GM18951 (cell line): ENCODE data around the gene HBA1.
"Not testable (repeated sequence)": the region's sequence is repeated elsewhere in the genome, so short reads cannot be mapped to it uniquely, and the experiment has no call there.

Experiments used
- POLR2A ChIP-seq: IDR thresholded peaks from 4 replicates; pipeline ENCODE4 v1.6.1; 2011; ENCODE audit warnings: mild to moderate bottlenecking; ENCODE audit not compliant: insufficient read length, insufficient read depth; ENCODE audit errors: extremely low read depth
- in situ Hi-C: fragments of 300-500 bp; cut with MboI; formaldehyde crosslinking; loops from one replicate; pipeline ENCODE4 v1.12.0; 2022; ENCODE audit warnings: low sequenced_read_pairs, mixed read lengths, inconsistent platforms; ENCODE audit not compliant: unreplicated experiment

Gene HBA1

DNA sequence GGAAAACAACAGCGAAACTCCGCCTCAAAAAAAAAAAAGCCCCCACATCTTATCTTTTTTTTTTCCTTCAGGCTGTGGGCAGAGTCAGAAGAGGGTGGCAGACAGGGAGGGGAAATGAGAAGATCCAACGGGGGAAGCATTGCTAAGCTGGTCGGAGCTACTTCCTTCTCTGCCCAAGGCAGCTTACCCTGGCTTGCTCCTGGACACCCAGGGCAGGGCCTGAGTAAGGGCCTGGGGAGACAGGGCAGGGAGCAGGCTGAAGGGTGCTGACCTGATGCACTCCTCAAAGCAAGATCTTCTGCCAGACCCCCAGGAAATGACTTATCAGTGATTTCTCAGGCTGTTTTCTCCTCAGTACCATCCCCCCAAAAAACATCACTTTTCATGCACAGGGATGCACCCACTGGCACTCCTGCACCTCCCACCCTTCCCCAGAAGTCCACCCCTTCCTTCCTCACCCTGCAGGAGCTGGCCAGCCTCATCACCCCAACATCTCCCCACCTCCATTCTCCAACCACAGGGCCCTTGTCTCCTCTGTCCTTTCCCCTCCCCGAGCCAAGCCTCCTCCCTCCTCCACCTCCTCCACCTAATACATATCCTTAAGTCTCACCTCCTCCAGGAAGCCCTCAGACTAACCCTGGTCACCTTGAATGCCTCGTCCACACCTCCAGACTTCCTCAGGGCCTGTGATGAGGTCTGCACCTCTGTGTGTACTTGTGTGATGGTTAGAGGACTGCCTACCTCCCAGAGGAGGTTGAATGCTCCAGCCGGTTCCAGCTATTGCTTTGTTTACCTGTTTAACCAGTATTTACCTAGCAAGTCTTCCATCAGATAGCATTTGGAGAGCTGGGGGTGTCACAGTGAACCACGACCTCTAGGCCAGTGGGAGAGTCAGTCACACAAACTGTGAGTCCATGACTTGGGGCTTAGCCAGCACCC lies 1.2 kb upstream of the HBA1 start:
- TF ChIP-seq POLR2A = no peak
- in situ Hi-C loops = no loop called here

DNA sequence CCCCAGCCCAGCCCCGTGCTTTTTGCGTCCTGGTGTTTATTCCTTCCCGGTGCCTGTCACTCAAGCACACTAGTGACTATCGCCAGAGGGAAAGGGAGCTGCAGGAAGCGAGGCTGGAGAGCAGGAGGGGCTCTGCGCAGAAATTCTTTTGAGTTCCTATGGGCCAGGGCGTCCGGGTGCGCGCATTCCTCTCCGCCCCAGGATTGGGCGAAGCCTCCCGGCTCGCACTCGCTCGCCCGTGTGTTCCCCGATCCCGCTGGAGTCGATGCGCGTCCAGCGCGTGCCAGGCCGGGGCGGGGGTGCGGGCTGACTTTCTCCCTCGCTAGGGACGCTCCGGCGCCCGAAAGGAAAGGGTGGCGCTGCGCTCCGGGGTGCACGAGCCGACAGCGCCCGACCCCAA lies 474 bp upstream of the HBA1 start:
- in situ Hi-C loops = not testable (repeated sequence)

DNA sequence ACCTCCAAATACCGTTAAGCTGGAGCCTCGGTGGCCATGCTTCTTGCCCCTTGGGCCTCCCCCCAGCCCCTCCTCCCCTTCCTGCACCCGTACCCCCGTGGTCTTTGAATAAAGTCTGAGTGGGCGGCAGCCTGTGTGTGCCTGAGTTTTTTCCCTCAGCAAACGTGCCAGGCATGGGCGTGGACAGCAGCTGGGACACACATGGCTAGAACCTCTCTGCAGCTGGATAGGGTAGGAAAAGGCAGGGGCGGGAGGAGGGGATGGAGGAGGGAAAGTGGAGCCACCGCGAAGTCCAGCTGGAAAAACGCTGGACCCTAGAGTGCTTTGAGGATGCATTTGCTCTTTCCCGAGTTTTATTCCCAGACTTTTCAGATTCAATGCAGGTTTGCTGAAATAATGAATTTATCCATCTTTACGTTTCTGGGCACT lies 928 bp downstream of the HBA1 start:
- in situ Hi-C loops = no loop called here
- no peak for TF ChIP-seq POLR2A

- TF ChIP-seq POLR2A = no peak
- in situ Hi-C loops = no loop called here
Measured at GRCh38 chr16:177981-178667, 1.6 kb downstream of the HBA1 start.

DNA sequence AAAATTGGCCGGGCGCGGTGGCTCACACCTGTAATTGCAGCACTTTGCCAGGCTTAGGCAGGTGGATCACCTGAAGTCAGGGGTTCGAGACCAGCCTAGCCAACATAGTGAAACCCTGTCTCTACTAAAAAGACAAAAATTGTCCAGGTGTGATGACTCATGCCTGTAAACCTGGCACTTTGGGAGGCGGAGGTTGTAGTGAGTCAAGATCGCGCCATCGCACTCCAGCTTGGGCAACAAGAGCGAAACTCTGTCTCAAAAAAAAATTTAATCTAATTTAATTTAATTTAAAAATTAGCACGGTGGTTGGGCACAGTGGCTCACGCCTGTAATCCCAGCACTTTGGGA lies 2.2 kb downstream of the HBA1 start:
- in situ Hi-C loops = no loop called here
- TF ChIP-seq POLR2A = no peak

DNA sequence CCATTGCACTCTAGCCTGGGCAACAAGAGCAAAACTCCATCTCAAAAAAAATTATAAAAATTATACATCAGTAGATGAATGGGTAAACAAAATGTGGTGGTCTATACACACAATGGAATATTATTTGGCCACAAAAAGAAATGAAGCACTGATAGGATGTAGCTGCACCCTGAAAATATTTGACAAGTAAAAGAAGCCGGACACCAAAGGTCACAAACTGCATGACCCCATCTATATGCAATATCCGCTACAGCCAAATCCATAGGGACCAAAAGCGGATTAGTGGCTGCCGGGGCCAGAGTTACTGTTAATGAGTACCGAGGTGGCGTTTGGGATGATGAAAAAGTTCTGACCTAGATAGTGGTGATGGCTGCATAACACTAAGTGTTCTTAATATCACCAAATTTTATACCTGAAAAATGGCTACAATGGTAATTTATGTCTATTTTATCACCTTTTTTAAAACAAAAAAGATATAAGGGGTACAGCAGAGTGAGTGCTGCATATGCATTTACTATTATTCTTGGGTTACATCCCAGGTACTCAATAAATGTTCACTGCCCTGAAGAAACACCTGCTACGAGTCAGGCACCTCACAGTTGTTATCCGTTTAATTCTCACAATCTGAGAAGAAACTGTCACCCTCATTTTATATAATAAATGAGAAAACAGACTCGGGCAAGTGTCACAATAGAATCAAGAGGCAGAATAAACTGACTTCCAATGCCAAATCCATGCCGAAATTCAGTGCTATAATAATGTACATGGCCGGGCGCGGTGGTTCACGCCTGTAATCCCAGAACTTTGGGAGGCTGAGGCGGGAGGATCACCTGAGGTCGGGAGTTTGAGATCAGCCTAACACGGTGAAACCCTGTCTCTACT lies 3.0 kb downstream of the HBA1 start:
- no peak for TF ChIP-seq POLR2A
- in situ Hi-C loops = no loop called here

DNA sequence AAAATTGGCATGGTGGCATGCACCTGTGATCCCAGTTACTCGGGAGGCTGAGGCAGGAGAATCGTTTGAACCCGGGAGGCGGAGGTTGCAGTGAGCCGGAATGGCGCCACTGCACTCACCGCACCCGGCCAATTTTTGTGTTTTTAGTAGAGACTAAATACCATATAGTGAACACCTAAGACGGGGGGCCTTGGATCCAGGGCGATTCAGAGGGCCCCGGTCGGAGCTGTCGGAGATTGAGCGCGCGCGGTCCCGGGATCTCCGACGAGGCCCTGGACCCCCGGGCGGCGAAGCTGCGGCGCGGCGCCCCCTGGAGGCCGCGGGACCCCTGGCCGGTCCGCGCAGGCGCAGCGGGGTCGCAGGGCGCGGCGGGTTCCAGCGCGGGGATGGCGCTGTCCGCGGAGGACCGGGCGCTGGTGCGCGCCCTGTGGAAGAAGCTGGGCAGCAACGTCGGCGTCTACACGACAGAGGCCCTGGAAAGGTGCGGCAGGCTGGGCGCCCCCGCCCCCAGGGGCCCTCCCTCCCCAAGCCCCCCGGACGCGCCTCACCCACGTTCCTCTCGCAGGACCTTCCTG lies 3.7 kb downstream of the HBA1 start, which contains the start of gene HBQ1:
TSS of gene HBQ1 (plus strand) at position 359 of the 575 bp plus-strand sequence. CDS start at position 387, 28 bp downstream.
- in situ Hi-C loops = no loop called here
- TF ChIP-seq POLR2A = no peak

DNA sequence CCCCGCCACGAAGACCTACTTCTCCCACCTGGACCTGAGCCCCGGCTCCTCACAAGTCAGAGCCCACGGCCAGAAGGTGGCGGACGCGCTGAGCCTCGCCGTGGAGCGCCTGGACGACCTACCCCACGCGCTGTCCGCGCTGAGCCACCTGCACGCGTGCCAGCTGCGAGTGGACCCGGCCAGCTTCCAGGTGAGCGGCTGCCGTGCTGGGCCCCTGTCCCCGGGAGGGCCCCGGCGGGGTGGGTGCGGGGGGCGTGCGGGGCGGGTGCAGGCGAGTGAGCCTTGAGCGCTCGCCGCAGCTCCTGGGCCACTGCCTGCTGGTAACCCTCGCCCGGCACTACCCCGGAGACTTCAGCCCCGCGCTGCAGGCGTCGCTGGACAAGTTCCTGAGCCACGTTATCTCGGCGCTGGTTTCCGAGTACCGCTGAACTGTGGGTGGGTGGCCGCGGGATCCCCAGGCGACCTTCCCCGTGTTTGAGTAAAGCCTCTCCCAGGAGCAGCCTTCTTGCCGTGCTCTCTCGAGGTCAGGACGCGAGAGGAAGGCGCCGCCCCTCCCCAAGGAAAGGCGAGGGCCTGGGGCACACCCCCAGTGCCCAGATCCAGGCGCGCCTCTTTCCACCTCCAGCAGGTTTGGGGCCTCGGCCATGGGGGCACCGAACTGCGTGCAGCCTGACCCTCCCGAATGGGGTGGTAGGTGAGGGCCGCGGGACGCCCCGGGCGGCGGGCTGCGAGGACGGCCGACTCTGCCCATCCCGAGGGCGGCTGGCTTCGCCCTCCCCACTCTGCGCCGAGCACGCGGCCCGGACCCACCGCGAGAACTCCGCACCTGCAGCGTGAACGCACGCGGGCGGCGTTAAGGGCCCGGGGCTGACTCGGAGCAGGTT lies 4.4 kb downstream of the HBA1 start:
- TF ChIP-seq POLR2A = no peak
- in situ Hi-C loops = no loop called here

GRCh38 chr16:181565-182021 lies 5.1 kb downstream of the HBA1 start:
- TF ChIP-seq POLR2A = no peak
- in situ Hi-C loops = no loop called here

DNA sequence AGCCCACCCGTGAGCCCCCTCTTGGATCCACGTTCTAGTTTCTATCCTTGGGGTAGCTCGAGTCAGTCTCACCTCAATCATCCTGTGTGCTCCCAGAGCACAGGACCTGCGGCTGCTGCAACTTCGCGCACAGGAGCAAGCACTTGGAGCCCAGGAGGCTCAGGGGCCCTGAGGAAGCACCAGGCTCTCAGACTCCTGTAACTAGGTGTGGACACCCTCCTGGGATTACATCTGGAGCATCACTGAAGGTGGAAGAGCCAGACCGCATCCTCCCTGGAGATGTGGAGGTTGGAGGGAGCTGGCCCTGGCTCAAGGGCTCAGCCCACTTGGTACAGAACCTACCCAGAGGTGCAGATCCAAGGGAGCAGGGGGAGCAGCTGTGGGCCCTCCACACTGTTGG lies 6.5 kb downstream of the HBA1 start:
- TF ChIP-seq POLR2A = no peak
- in situ Hi-C loops = no loop called here

GRCh38 chr16:185213-185612 lies 8.7 kb downstream of the HBA1 start:
- TF ChIP-seq POLR2A = no peak
- in situ Hi-C loops = no loop called here

DNA sequence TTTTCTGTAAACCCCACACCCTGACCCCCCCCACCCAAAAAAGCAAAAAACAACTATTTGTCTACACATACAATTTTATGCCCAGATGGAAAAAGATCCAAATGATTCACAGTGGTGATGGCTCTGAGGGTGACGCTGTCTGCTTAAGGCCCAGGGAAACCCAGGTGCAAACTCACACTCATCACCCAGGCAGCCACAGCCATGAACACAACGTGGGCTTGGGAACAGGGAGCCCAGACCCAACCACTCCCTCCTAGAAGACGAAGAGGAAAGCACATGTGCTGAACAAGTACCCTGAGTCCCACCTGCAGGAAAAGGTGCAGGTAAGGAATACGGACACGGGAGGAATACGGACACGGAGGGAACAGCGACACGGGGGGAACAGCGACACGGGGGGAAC lies 9.2 kb downstream of the HBA1 start:
- TF ChIP-seq POLR2A = no peak
- in situ Hi-C loops = no loop called here
